IPS-18c (cell line): ENCODE results near the gene ATP6V0C.

Experiments used
- H3K4me3 ChIP-seq: 2 replicates; pipeline ENCODE4 v1.7.0; 2013; ENCODE audit warnings: low read depth, mild to moderate bottlenecking, low read length, moderate library complexity; ENCODE audit not compliant: insufficient read depth
- H3K9me3 ChIP-seq: one replicate; pipeline ENCODE4 v1.6.1; 2013; ENCODE audit warnings: mild to moderate bottlenecking, low read length, moderate library complexity; ENCODE audit not compliant: control insufficient read depth, insufficient read depth

Gene ATP6V0C

DNA sequence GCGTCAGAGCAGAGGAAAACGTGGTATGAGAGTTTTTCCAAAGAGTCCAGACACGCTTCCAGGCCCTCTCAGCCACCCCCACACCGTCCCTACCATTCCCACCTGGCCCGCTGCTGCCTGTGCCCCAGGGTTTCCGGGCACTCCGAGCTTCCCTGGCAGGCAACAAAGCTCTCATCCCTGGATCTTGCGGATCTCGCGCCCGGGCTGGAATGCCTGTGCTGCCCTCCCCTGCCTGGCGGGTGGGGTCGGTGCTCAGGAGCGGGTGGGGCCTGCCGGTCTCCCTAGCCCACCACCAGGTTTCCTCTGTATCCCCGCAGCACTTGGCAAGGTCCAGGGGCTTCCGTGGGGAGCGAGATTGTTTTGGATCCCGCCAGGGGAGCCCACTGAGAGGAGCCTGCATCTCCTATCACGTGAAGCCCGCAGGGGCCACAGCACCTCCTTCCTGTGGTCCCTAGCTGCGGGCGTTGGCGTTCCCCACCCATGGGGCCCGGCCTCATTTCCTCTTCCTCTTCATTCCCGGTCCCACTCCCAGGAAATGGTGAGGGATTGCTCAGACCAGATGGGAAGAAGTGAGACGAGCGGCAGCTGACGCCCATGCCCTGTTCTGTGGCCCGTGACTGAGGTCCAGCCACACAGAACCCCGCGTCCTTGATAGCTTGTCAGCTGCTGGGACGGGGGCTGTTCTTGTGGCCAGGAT is 27.8 kb upstream of the ATP6V0C start:
- no peak overlapping the region for H3K4me3 ChIP-seq
- H3K9me3 ChIP-seq = no peaks in the 10 kb centered on the region

DNA sequence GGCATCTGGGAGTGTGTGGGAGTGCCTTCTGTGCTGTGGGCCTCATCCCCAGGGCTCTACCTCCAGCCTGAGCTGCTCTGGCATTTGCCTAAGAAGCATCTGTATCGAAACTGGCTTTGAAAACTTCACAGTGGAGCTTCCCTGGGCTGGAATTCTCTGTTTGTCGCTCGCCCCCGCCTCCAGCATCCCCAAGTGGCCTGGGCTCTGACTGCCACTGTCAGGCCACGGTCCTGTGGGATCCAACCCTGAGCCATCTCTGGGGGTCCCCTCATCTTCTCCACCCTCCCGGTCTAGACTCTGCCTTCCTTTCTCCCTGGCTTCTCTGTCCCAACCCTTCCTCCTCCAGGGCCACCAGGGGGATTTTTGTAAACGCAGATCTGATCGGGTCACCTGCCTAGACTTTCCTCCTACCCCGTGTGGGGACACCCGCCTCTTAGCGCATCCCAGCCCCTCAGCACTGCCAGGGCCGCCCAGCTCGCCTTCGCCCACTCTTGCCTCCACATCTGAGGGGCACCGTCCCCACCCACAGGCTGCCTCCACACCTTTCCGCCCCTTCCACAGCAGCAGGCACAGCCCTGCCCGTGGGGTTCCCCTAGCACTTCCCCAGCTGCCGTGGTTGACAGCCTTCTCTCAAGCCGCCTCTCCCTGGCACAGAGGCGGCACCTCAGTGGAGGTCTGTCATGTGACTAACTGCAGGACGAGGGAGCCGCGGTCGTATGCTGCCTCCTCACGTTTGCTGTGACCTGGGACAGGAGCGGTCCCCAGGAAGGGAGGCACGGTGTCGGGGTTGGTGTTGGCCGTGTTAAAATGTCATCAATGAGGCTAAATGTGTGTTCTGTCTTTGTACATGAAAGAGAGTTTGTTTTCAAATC is 26.9 kb upstream of the ATP6V0C start:
- Histone ChIP-seq H3K4me3 (no peak overlapping the region), H3K9me3 (no peaks in the 10 kb centered on the region)

DNA sequence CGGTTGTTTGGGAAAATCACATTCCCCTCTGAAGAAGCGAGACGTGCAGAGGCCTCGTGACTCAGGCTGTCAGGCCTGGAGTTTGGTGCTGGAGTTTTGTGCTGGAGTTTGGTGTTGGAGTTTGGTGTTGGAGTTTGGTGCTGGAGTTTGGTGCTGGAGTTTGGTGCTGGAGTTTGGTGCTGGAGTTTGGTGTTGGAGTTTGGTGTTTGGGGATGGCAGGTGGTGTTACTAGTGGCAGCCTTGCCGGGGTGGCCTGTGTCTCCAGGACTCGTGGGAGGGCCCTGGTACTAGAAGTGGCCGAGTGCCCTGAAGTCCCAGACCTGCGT is 26.3 kb upstream of the ATP6V0C start:
- no peaks in the 10 kb centered on the region for H3K9me3 ChIP-seq
- no peak overlapping the region for H3K4me3 ChIP-seq

DNA sequence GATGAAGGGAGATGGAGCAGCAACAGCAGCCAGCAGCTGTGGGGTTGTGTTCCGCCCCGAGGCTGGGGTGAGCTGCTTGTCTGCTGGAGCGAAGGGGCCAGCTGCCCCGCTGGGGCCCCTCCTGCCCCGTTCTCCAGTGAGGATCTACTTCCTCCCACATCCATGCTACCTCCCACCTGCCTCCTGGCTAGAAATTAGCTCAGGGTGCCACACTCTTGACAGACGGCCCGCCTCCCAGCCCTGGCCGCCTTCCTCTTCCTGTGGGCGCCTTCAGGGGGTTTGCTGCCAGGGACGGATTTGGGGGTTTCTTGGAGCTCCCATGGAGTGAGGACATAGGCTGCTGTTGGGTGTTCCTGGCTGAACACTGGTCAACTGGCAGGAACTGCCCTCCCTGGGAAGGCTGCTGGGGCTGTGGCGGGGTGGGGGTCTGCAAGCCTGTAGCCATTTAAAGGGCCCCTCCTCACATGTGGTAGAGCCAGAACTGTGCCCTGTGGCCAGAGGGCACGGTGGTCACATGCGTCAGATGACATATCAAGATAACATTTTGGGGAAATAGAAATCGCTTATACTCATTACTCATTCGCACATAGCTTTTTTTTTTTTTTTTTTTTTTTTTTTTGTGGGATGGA is 25.7 kb upstream of the ATP6V0C start:
- H3K4me3 ChIP-seq = no peak overlapping the region

DNA sequence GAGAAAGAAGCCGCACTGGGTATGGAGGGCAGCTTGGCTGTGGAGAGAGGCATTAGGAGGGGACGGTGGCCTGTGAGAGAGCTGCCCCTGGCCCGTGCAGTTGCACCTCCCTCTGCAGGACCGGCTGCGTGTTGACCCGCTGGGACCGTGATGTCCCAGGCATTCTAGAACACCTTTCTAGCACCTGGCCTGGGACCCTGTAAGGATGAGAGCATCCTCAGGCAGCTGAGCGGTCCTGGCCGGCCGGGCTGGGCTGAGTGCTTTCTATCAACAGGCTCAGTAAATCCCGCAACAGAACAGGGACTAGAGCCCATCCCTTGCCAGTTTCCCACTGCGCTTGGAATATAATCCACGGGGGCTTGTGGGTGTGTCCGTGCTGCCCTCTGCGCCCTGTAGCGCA is 24.2 kb upstream of the ATP6V0C start:
- no peaks in the 10 kb centered on the region for H3K9me3 ChIP-seq
- H3K4me3 ChIP-seq = no peak overlapping the region

More for the DNA sequence above, 25.7 kb upstream of the ATP6V0C start:
- no peaks in the 10 kb centered on the region for H3K9me3 ChIP-seq

DNA sequence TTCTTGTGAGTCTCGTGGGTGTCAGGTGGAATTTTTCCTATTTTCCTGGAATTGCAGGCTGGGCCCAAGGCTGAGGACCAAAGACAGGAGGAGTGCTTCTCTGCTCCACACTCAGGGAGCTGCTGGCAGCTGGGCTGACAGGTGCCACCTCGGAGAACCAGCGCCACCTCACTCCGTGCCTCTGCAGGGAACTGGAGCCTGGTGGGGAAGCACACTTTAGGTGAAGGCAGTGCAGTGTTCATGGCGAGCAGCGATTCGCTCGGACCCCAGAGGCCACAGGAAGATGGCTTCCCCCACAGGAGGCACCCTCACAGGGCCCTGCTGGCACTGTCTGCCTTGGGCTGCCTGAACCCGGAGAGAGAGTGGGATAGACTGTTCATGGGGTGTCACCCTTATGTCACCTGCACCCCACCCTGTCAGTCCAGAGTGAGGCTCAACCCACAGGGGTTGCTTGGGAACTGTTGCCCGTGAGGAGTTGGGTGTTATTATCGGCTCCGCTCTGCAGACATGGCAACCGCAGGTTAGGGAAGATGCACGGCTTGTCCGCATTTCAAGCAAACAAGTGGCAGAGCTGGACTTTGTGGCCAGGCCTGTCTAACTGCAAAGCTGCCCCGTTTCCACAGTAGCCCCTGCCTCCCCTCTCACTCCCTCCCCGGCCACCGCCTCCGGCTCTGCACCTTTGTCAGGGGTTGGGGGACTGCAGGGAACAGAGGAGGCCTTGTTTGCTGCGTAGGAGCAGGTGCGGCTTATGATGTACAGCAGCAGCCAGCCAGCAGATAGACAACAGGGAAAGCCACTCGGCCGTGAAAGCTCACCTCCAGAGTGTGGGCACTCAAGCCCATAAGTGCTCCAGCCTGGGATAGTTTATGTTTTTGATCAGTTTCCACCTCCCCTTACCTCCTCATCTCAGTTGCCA is 23.3 kb upstream of the ATP6V0C start:
- no peak overlapping the region for H3K4me3 ChIP-seq
- no peaks in the 10 kb centered on the region for H3K9me3 ChIP-seq

DNA sequence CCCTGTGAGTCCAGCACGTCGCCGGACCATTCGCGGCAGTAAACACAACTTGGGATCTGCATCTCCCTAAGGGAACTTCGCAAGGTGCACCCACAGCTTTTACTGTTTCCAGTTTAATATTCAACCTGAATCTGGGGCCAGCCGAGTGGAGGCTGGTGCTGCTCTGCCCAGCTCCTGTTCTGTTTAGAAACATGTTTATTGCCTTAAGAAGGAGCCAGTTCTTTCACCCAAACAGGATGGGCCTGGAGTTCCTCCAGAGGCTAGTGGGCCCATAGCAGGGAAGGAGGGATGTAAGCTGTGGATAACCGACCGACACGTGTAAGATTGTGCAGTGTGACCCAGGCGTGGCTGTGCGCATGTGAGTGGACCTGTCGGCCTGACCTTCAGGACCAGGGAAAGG is 21.5 kb upstream of the ATP6V0C start:
- Histone ChIP-seq H3K9me3 (no peaks in the 10 kb centered on the region), H3K4me3 (no peak overlapping the region)

DNA sequence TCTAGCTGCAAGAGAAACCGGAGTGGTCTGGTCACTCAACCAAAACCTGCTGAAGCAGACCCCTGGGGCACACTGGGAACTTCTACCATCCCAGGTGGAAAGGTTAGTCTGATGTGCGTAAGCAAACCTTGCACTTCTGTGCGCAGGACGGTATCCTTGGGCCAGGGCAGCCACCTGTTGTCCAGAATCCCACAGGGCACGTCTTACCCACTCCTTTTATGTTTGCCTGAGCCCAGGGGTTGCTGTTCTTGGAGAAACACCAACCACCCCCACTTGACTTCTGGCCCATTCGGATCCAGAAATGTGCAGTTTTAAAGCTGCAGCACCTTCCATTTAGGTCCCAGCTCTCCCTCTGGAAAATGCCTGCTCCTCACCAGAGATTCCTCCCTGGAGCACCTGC is 20.1 kb upstream of the ATP6V0C start:
- Histone ChIP-seq H3K4me3 (no peak overlapping the region), H3K9me3 (no peaks in the 10 kb centered on the region)

DNA sequence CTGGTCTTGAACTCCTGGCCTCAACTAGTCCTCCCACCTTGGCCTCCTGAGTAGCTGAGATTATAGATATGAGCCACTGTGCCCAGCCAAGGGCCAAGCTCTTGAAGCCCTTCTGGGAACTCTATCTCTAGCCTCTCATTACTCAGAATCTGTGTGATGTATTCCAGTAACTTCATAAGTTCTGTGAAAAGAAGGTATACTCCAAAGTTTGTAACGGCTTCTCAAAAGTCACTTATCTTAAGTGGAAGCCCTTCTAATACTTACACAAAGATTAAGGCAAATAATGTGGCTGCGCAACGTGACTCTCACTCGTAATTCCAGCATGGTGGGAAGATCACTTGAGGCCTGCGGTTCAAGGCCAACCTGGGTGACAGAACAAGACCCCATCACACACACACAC is 19.1 kb upstream of the ATP6V0C start:
- no peaks in the 10 kb centered on the region for H3K9me3 ChIP-seq

DNA sequence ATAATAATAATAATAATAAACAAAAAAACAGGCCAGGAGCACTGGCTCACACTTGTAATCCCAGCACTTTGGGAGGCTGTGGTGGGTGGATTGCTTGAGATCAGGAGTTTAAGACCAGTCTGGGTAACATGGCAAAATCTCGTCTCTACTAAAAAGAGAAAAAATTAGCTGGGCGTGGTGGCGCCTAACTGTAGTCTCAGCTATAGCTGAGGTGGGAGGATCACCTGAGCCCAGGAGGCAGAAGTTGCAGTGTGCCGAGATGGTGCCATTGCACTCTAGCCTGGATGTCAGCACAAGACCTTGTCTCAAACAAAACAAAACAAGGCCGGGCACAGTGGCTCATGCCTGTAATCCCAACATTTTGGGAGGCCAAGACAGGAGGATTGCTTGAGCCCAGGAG is 18.7 kb upstream of the ATP6V0C start:
- Histone ChIP-seq H3K4me3 (no peak overlapping the region), H3K9me3 (no peaks in the 10 kb centered on the region)

More for the DNA sequence above, 19.1 kb upstream of the ATP6V0C start:
- no peak overlapping the region for H3K4me3 ChIP-seq

DNA sequence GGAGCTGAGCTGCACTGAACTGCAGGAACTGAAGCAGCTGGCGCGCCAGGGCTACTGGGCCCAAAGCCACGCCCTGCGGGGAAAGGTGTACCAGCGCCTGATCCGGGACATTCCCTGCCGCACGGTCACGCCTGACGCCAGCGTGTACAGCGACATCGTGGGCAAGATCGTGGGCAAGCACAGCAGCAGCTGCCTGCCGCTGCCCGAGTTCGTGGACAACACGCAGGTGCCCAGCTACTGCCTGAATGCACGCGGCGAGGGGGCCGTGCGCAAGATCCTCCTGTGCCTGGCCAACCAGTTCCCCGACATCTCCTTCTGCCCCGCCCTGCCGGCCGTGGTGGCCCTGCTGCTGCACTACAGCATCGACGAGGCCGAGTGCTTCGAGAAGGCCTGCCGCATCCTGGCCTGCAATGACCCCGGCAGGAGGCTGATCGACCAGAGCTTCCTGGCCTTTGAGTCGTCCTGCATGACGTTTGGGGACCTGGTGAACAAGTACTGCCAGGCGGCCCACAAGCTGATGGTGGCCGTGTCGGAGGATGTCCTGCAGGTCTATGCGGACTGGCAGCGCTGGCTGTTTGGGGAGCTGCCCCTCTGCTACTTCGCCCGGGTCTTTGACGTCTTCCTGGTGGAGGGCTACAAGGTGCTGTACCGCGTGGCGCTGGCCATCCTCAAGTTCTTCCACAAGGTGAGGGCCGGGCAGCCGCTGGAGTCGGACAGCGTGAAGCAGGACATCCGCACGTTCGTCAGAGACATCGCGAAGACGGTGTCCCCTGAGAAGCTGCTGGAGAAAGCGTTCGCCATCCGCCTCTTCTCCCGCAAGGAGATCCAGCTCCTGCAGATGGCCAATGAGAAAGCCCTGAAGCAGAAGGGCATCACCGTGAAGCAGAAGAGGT is 17.3 kb upstream of the ATP6V0C start:
- Histone ChIP-seq H3K4me3 (no peak overlapping the region), H3K9me3 (no peaks in the 10 kb centered on the region)

DNA sequence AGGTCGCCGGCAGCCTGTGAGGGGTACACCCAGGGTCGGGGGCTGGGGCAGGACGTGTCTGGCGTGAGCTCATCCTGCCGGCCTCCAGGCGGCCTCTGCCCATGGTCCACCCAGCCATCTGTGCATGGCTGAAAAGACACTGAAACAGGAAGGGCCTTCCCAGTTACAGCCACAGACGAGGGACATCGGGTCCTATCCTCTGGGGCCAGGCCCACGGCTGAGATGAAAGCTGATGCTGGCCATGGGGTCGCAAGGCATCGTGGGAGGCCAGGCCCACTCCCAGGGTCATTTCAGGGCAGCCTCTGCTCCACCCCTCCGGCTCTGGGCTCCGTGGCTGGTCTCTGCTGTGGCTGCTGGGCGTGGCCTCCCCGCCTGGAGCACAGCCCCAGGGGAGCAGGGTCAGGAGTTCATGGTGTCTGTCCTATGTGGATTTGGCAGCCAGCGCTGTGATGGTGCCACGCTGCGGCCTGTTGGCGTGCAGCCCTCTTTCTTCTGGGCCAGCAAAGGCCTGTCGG is 16.6 kb upstream of the ATP6V0C start:
- Histone ChIP-seq H3K9me3 (no peaks in the 10 kb centered on the region), H3K4me3 (no peak overlapping the region)

DNA sequence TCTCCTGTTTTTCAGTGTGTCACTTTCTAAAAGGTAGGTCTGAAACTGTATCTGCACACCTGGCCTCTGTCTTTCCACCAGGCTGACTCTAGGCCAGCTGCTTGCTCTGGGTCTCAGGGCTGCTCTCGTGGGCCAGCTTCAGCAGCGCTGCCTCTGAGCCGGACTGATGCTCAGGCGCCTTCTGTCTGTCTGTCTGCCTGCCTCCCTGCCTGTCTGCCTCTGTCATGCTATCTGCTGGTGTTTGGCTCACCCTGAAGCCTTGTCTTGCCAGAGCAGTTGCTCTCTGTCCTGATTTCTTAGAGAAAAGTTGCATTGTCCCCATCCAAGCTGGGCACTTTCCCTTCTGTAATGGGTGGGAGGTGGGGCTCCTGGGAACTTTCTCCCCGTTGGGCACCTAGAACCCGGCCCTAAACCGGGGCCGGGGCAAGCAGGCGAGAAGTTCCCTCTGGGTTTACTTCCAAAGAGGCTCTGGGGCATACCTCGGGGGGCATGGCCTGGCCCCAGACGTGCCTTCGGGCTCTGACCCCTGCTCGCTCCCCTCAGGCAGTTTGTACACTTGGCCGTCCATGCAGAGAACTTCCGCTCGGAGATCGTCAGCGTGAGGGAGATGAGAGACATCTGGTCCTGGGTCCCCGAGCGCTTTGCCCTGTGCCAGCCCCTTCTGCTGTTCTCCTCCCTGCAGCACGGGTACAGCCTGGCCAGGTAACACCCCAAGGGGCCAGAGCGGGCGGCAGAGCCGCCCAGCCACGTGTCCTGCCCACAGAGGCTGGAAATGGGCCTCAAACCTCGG is 15.9 kb upstream of the ATP6V0C start:
- no peak overlapping the region for H3K4me3 ChIP-seq

DNA sequence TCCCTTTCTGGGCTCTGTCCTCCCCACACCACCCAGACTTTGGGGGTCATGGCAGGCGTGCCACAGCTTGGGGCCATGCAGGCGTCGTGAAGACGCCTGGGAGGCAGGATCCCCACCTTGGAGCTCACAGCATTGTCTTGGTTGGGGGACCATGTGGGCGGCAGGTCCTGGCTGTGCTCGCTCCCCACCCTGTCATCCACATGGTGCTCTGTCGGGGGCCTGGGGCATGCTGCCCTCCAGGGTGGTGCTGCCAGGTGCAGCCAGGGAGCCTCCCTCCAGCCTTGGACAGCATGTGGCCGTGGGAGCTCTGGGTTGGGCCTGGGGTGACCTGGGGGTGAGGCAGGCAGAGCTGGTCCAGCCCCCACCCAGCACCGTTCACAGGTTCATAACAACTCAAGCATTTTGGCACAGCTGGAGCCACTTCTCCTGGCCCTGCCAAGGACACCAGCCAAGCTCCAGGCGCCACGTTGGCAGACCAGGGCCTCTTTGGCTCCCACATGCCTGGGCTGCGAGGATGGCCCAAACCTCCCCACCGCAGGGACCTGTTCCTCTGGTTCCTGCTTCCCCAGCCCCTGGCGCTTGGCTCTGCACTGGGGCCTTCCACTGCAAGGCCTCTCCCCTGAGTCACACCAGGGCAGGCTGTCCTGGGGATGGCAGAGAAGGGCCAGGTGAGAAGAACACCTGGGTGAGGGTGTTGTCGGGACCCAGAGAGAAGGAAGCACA is 15.1 kb upstream of the ATP6V0C start:
- no peak overlapping the region for H3K4me3 ChIP-seq
- H3K9me3 ChIP-seq = no peaks in the 10 kb centered on the region

More for the DNA sequence above, 15.9 kb upstream of the ATP6V0C start:
- H3K9me3 ChIP-seq = no peaks in the 10 kb centered on the region

DNA sequence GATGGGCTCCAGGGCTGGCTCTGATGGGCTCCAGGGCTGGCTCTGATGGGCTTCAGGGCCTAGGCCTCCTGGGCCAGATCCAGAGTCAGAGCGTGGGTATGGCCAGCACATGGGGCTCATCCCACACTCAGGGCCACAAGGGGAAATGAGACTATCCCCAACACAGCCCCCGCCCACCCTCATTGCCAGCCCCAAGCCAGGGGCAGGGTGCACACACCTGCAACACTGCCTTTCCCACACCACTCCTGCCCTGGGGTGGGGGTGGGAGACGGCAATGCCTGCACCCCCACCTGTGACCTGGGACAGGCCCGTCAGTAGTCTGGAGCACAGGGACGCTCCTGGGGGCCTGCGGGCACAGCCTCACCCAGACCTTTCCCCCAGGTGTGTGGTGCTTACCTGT is 14.3 kb upstream of the ATP6V0C start:
- H3K9me3 ChIP-seq = no peaks in the 10 kb centered on the region
- no peak overlapping the region for H3K4me3 ChIP-seq
